Muscle of back (tissue), 11 donors: ENCODE measurements around the gene INCA1. TPM values are rescaled to one million over a fixed set of nuclear protein-coding genes. Genes with fewer than 3 reads are reported as not detected.

ENCODE experiments used
- DNase-seq, 3 donors: peaks; one replicate each; pipeline versions ENCODE4 v3.0.0 to v3.0.0-alpha.2; 2013
- polyA plus RNA-seq, 10 donors: library from polyadenylated mRNA; unstranded; fragments of 120-200 nt; gene quantifications; one replicate each; pipeline ENCODE4 v1.2.1, GENCODE V29; 2013; ENCODE audit not compliant: insufficient read length in 10 of 10

The INCA1 gene
- polyA plus RNA-seq, 10 donors = 3.0 to 6.9 (median 4.2) TPM

GRCh38 chr17:4972322-4972721, 25.0 kb downstream of the INCA1 start:
- DNase-seq = no peak

- no peak for DNase-seq
Measured at GRCh38 chr17:4971826-4972225, 25.5 kb downstream of the INCA1 start.

- DNase-seq = no peak
Measured at GRCh38 chr17:4970273-4970672, 27.0 kb downstream of the INCA1 start.

- no peak for DNase-seq
Measured at GRCh38 chr17:4969551-4970173, 27.7 kb downstream of the INCA1 start.

GRCh38 chr17:4969047-4969550, 28.2 kb downstream of the INCA1 start:
- DNase-seq = peak in 2 of 3 donors; percentile 44 to 88

- DNase-seq = peak in 1 of 3 donors; percentile 60
Measured at GRCh38 chr17:4968486-4969046, 28.8 kb downstream of the INCA1 start.

GRCh38 chr17:4967539-4968485, 29.5 kb downstream of the INCA1 start, which contains the start of gene SPAG7:
Gene SPAG7, minus strand, starts transcription at chr17:4967817. Its CDS starts 13 bp downstream, at chr17:4967804.
- peak; percentile 97 to 100 (median 99) for DNase-seq

- peak; percentile 98 to 100 (median 100) for DNase-seq
Measured at GRCh38 chr17:4966844-4967538, 30.3 kb downstream of the INCA1 start.

GRCh38 chr17:4965311-4965986, 31.9 kb downstream of the INCA1 start:
- DNase-seq = no peak

GRCh38 chr17:4960279-4960922, 36.9 kb downstream of the INCA1 start:
- DNase-seq = no peak

- no peak for DNase-seq
Measured at GRCh38 chr17:4959261-4959965, 37.9 kb downstream of the INCA1 start.

- no peak for DNase-seq
Measured at GRCh38 chr17:4958102-4958501, 39.2 kb downstream of the INCA1 start.

GRCh38 chr17:4956493-4957061, 40.7 kb downstream of the INCA1 start:
- DNase-seq = no peak

GRCh38 chr17:4955091-4955490, 42.2 kb downstream of the INCA1 start:
- DNase-seq = no peak

GRCh38 chr17:4953451-4953961, 43.8 kb downstream of the INCA1 start:
- DNase-seq = peak in 2 of 3 donors; percentile 37 to 58

GRCh38 chr17:4951486-4951885, 45.8 kb downstream of the INCA1 start:
- DNase-seq = peak in 1 of 3 donors; percentile 58

- peak in 2 of 3 donors; percentile 46 to 51 for DNase-seq
Measured at GRCh38 chr17:4950746-4951204, 46.5 kb downstream of the INCA1 start, which contains the start of gene ENO3. Gene ENO3, plus strand, starts transcription at chr17:4951119. Its CDS starts 711 bp downstream, at chr17:4951830.

- DNase-seq = peak in 2 of 3 donors; percentile 48 to 79
Measured at GRCh38 chr17:4950075-4950745, 47.1 kb downstream of the INCA1 start.
